SU-DHL-6 (cell line): ENCODE results near the gene SARDH.

Experiments
- H2AFZ ChIP-seq: fragments of 200-600 bp; sonication (generic); 2 replicates; pipeline ENCODE4 v1.6.1; 2014; ENCODE audit warnings: low read depth, mild to moderate bottlenecking, moderate library complexity, mixed read lengths, antibody characterized with exemption, low read length; ENCODE audit not compliant: severe bottlenecking
- H3F3A ChIP-seq: fragments of 200-600 bp; shearing (Covaris generic); 2 replicates; pipeline ENCODE4 v1.6.0; 2016; ENCODE audit warnings: antibody characterized with exemption, mild to moderate bottlenecking; ENCODE audit not compliant: insufficient read depth
- H3K27ac ChIP-seq: fragments of 200-600 bp; sonication (generic); 2 replicates; pipeline ENCODE4 v1.5.1; 2016; ENCODE audit warnings: low read depth, mild to moderate bottlenecking, low read length, moderate library complexity, mixed read lengths
- H3K27me3 ChIP-seq: fragments of 200-600 bp; sonication (generic), shearing (Covaris generic); 2 replicates; pipeline ENCODE4 v1.6.0; 2014; ENCODE audit warnings: mild to moderate bottlenecking, low read length
- H3K36me3 ChIP-seq: fragments of 200-600 bp; sonication (generic); 2 replicates; pipeline ENCODE4 v1.6.1; 2014; ENCODE audit warnings: mild to moderate bottlenecking, low read length, mixed read lengths
- H3K4me2 ChIP-seq: fragments of 300-600, 200-600 bp; shearing (Covaris generic), sonication (generic); 2 replicates; pipeline ENCODE4 v1.6.0; 2014; ENCODE audit warnings: low read length, low read depth, mild to moderate bottlenecking; ENCODE audit not compliant: poor library complexity, severe bottlenecking
- H3K4me3 ChIP-seq: fragments of 200-600 bp; sonication (generic); 2 replicates; pipeline ENCODE4 v1.5.1; 2014; ENCODE audit warnings: antibody characterized with exemption, low read length, mild to moderate bottlenecking, mixed read lengths; ENCODE audit not compliant: insufficient read depth, poor library complexity, severe bottlenecking
- H3K79me2 ChIP-seq: fragments of 200-600 bp; sonication (generic); 2 replicates; pipeline ENCODE4 v1.6.1; 2014; ENCODE audit warnings: mild to moderate bottlenecking, low read length, moderate library complexity; ENCODE audit not compliant: insufficient read depth
- H3K9ac ChIP-seq: fragments of 200-600 bp; sonication (generic); 2 replicates; pipeline ENCODE4 v1.7.0; 2014; ENCODE audit warnings: mild to moderate bottlenecking, low read length
- H3K9me2 ChIP-seq: fragments of 200-600 bp; sonication (generic); replicated peaks from 2 replicates; pipeline ENCODE4 v1.6.1; 2014; ENCODE audit warnings: low read length; ENCODE audit not compliant: insufficient read depth
- H3K9me3 ChIP-seq: fragments of 200-600 bp; sonication (generic); 2 replicates; pipeline ENCODE4 v1.6.1; 2014; ENCODE audit warnings: low read length, mixed read lengths; ENCODE audit not compliant: insufficient read depth
- H4K20me1 ChIP-seq: fragments of 200-600 bp; sonication (generic); 2 replicates; pipeline ENCODE4 v1.6.1; 2014; ENCODE audit warnings: low read depth, mild to moderate bottlenecking, antibody characterized with exemption, low read length, moderate library complexity, mixed read lengths
- CTCF ChIP-seq: fragments of 200-600 bp; sonication (generic); IDR thresholded peaks from one replicate; pipeline ENCODE4 v1.5.1; 2017; ENCODE audit warnings: antibody characterized with exemption, mild to moderate bottlenecking, low read length, moderate library complexity; ENCODE audit not compliant: insufficient read depth, poor library complexity, severe bottlenecking
- EZH2phosphoT487 ChIP-seq: fragments of 200-600 bp; sonication (generic), shearing (Covaris generic); conservative IDR thresholded peaks from 2 replicates; pipeline ENCODE4 v1.6.1; 2018; ENCODE audit warnings: mild to moderate bottlenecking, antibody characterized with exemption, low read length, moderate library complexity, mixed read lengths

The SARDH gene

GRCh38 chr9:133780962-133781827 is 43.0 kb upstream of the SARDH start:
- TF ChIP-seq EZH2phosphoT487 (no peak), CTCF (no peak)
- no peaks in the 10 kb centered on the region for H3K36me3 ChIP-seq

GRCh38 chr9:133780404-133780945 is 42.3 kb upstream of the SARDH start:
- Histone ChIP-seq H3K27me3 (no peaks in the 10 kb centered on the region), H3F3A (peaks cover 9% of the 10 kb centered on the region; the same call in 1 of the 2 replicates), H3K4me2 (no peak overlapping the region), H3K9ac (no peak overlapping the region), H3K9me3 (no peaks in the 10 kb centered on the region), H3K4me3 (no peak overlapping the region), H3K79me2 (no peaks in the 10 kb centered on the region), H3K27ac (no peak overlapping the region), H2AFZ (no peak overlapping the region), H3K9me2 (no peaks in the 10 kb centered on the region), H4K20me1 (no peaks in the 10 kb centered on the region), H3K36me3 (no peaks in the 10 kb centered on the region)
- TF ChIP-seq EZH2phosphoT487 (no peak), CTCF (no peak)

More at GRCh38 chr9:133780962-133781827, 43.0 kb upstream of the SARDH start:
- Histone ChIP-seq H3K27me3 (no peaks in the 10 kb centered on the region), H3K4me2 (no peak overlapping the region), H3K27ac (no peak overlapping the region), H2AFZ (no peak overlapping the region), H3K4me3 (no peak overlapping the region), H3K9ac (no peak overlapping the region), H3F3A (peaks cover 9% of the 10 kb centered on the region; the same call in 1 of the 2 replicates), H3K9me2 (no peaks in the 10 kb centered on the region), H3K9me3 (no peaks in the 10 kb centered on the region), H4K20me1 (no peaks in the 10 kb centered on the region), H3K79me2 (no peaks in the 10 kb centered on the region)

- no peaks in the 10 kb centered on the region for H3K36me3 ChIP-seq
Observed at GRCh38 chr9:133779516-133780403, 41.6 kb upstream of the SARDH start.

More at GRCh38 chr9:133779516-133780403, 41.6 kb upstream of the SARDH start:
- H3K9ac ChIP-seq = no peak overlapping the region
- H4K20me1 ChIP-seq = no peaks in the 10 kb centered on the region
- no peaks in the 10 kb centered on the region for H3K79me2 ChIP-seq
- no peaks in the 10 kb centered on the region for H3K27me3 ChIP-seq
- H3K9me2 ChIP-seq = no peaks in the 10 kb centered on the region
- TF ChIP-seq CTCF (no peak), EZH2phosphoT487 (no peak)
- H3K27ac ChIP-seq = no peak overlapping the region
- H3K9me3 ChIP-seq = no peaks in the 10 kb centered on the region
- no peak overlapping the region for H2AFZ ChIP-seq
- no peak overlapping the region for H3K4me3 ChIP-seq
- H3F3A ChIP-seq = peaks cover 9% of the 10 kb centered on the region; the same call in 1 of the 2 replicates
- no peak overlapping the region for H3K4me2 ChIP-seq
